ENCODE results near the gene FGF7. TPM values are rescaled to one million over a fixed set of nuclear protein-coding genes. Genes with fewer than 3 reads are reported as not detected.
A peak's percentile ranks its signal among the peaks of the same experiment; 100 is the strongest.

The FGF7 gene
- total and polyA plus RNA-seq, 2 experiments from 2014 or later, result 351 to 400 TPM

DNA sequence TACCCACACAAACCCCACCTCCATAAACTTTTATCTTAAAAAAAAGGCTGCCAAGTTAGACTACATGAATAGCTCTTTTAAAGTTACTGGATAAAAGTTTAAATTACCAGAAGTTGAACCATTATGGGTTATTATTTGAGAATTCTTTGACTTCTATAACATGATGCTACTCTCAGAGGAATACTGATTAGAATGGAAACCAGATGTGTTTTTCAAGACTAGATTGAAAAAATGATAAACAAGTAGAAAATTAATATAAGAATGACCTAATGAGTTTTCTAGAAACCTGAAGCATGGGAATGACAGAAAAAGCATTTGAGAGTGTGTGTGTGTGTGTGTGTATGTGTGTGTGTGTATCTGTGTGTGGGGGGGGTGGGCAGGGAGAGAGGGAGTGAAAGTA is 12.4 kb upstream of the FGF7 start:
- no peak overlapping the region for H3K27ac ChIP-seq
- peaks cover 13% of the 10 kb centered on the region for H3K4me1 ChIP-seq (ENCODE audit: insufficient read depth)
- no peak for DNase-seq
- H3K4me3 ChIP-seq, result no peak overlapping the region
- H3K79me2 ChIP-seq (ENCODE audit: insufficient read depth), result no peaks in the 10 kb centered on the region
- in situ Hi-C loops (cut with MboI), result loop anchor here (25.0 kb wide), 1 partner anchor 548 kb away; no protein-coding TSS in a partner anchor
- no peak overlapping the region for H2AFZ ChIP-seq
- no peaks in the 10 kb centered on the region for H3K9me3 ChIP-seq (ENCODE audit: low read depth)
- no peak for TF ChIP-seq EZH2phosphoT487 (IDR thresholded peaks at IDR 0.05; ENCODE audit: insufficient read depth, low read depth)
- no peak for TF ChIP-seq EZH2 (IDR thresholded peaks at IDR 0.05; ENCODE audit: insufficient read depth, poor library complexity, severe bottlenecking)
- H3K36me3 ChIP-seq (ENCODE audit: low read depth), result no peaks in the 10 kb centered on the region
- H3K9me2 ChIP-seq (ENCODE audit: insufficient read depth), result no peaks in the 10 kb centered on the region
- H3F3A ChIP-seq (ENCODE audit: insufficient read depth), result 0 out of 2 replicates have a peak, but pooled peaks cover 4% of the 10 kb centered on the region
- no peaks in the 10 kb centered on the region for H4K20me1 ChIP-seq (ENCODE audit: insufficient read depth)
- no peak overlapping the region for H3K4me2 ChIP-seq (ENCODE audit: unreplicated experiment)
- no peaks in the 10 kb centered on the region for H3K27me3 ChIP-seq (replicated peaks; ENCODE audit: insufficient read depth)
- no peak overlapping the region for H3K9ac ChIP-seq

DNA sequence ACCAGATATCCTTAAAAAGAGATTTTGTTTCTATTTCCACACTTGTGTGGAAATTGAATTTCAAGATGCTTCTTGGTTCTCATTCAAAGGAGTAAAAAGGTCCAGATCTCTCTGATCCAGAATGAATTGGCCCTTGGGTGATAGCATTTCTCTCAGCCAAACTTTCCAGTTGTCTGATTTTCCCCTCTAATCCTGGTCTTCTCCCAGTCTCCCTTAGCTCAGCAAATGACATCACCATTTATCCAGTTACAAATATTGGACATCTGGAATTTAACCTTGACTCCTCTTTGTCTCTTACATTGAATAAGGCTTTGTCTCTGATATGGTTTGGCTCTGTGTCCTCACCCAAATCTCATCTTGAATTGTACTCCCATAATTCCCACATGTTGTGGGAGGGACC is 10.2 kb upstream of the FGF7 start:
- H3K9me2 ChIP-seq (ENCODE audit: insufficient read depth), result no peaks in the 10 kb centered on the region
- no peak overlapping the region for H3K4me2 ChIP-seq (ENCODE audit: unreplicated experiment)
- no peak overlapping the region for H3K4me3 ChIP-seq
- H3K27ac ChIP-seq, result no peak overlapping the region
- H3F3A ChIP-seq (ENCODE audit: insufficient read depth), result 0 out of 2 replicates have a peak, but pooled peaks cover 4% of the 10 kb centered on the region
- no peaks in the 10 kb centered on the region for H3K36me3 ChIP-seq (ENCODE audit: low read depth)
- H3K4me1 ChIP-seq (ENCODE audit: insufficient read depth), result peaks cover 19% of the 10 kb centered on the region
- no peaks in the 10 kb centered on the region for H3K27me3 ChIP-seq (replicated peaks; ENCODE audit: insufficient read depth)
- DNase-seq, result no peak
- H3K9me3 ChIP-seq (ENCODE audit: low read depth), result no peaks in the 10 kb centered on the region
- H3K9ac ChIP-seq, result no peak overlapping the region
- in situ Hi-C loops (cut with MboI), result loop anchor here (25.0 kb wide), 1 partner anchor 550 kb away; no protein-coding TSS in a partner anchor
- no peak overlapping the region for H2AFZ ChIP-seq
- no peaks in the 10 kb centered on the region for H4K20me1 ChIP-seq (ENCODE audit: insufficient read depth)
- TF ChIP-seq EZH2phosphoT487 (IDR thresholded peaks at IDR 0.05; ENCODE audit: insufficient read depth, low read depth), result no peak
- TF ChIP-seq EZH2 (IDR thresholded peaks at IDR 0.05; ENCODE audit: insufficient read depth, poor library complexity, severe bottlenecking), result no peak
- H3K79me2 ChIP-seq (ENCODE audit: insufficient read depth), result no peaks in the 10 kb centered on the region

DNA sequence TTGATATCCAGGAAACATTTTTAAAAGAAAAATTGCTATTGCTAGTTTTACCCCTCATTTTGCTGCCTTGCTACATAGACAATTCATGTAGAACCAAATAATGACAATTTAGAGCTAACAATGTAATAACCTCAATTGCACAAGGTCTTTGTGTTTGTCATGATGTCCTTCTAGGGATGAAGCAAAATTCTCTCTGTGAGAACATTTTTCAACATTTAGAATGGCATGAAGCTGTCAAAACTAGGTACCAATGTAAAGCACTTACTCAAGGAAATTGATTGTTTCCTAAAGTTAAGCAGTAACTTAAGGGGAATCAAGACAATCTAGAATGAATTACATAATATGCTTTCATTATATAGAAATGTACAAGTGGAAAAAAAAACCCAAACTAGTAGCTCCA is 7.9 kb upstream of the FGF7 start:
- Histone ChIP-seq H4K20me1 (ENCODE audit: insufficient read depth) (no peaks in the 10 kb centered on the region), H3K9ac (no peak overlapping the region), H3K9me3 (ENCODE audit: low read depth) (no peaks in the 10 kb centered on the region), H3K27ac (no peak overlapping the region), H3K9me2 (ENCODE audit: insufficient read depth) (no peaks in the 10 kb centered on the region), H3K4me2 (ENCODE audit: unreplicated experiment) (peak overlapping the region; percentile 42), H3K36me3 (ENCODE audit: low read depth) (no peaks in the 10 kb centered on the region), H3K4me1 (ENCODE audit: insufficient read depth) (peaks cover 19% of the 10 kb centered on the region), H2AFZ (no peak overlapping the region), H3K79me2 (ENCODE audit: insufficient read depth) (no peaks in the 10 kb centered on the region), H3K4me3 (no peak overlapping the region), H3K27me3 (replicated peaks; ENCODE audit: insufficient read depth) (no peaks in the 10 kb centered on the region), H3F3A (ENCODE audit: insufficient read depth) (0 out of 2 replicates have a peak, but pooled peaks cover 4% of the 10 kb centered on the region)
- TF ChIP-seq EZH2phosphoT487 (IDR thresholded peaks at IDR 0.05; ENCODE audit: insufficient read depth, low read depth) (no peak), EZH2 (IDR thresholded peaks at IDR 0.05; ENCODE audit: insufficient read depth, poor library complexity, severe bottlenecking) (no peak)
- in situ Hi-C loops (cut with MboI), result loop anchor here (25.0 kb wide), 1 partner anchor 553 kb away; no protein-coding TSS in a partner anchor
- DNase-seq, result no peak

GRCh38 chr15:49415638-49416037 is 7.4 kb upstream of the FGF7 start:
- in situ Hi-C loops (cut with MboI), result loop anchor here (25.0 kb wide), 1 partner anchor 553 kb away; no protein-coding TSS in a partner anchor
- TF ChIP-seq EZH2 (IDR thresholded peaks at IDR 0.05; ENCODE audit: insufficient read depth, poor library complexity, severe bottlenecking) (no peak), EZH2phosphoT487 (IDR thresholded peaks at IDR 0.05; ENCODE audit: insufficient read depth, low read depth) (no peak)
- Histone ChIP-seq H3K4me1 (ENCODE audit: insufficient read depth) (peaks cover 16% of the 10 kb centered on the region), H3K9me2 (ENCODE audit: insufficient read depth) (no peaks in the 10 kb centered on the region), H3K9me3 (ENCODE audit: low read depth) (no peaks in the 10 kb centered on the region), H3K9ac (no peak overlapping the region), H3F3A (ENCODE audit: insufficient read depth) (0 out of 2 replicates have a peak, but pooled peaks cover 4% of the 10 kb centered on the region), H3K27ac (no peak overlapping the region), H3K27me3 (replicated peaks; ENCODE audit: insufficient read depth) (no peaks in the 10 kb centered on the region), H3K36me3 (ENCODE audit: low read depth) (no peaks in the 10 kb centered on the region), H4K20me1 (ENCODE audit: insufficient read depth) (no peaks in the 10 kb centered on the region), H3K4me3 (no peak overlapping the region), H2AFZ (no peak overlapping the region), H3K79me2 (ENCODE audit: insufficient read depth) (no peaks in the 10 kb centered on the region), H3K4me2 (ENCODE audit: unreplicated experiment) (peak overlapping the region; percentile 42)
- DNase-seq, result peak; percentile 74
- WGBS, 2 experiments (ENCODE audit: low coverage in 1 of 2, low lambda C conversion rate in 2 of 2, missing lambda C conversion rate in 2 of 2), result 59 to 72% methylated on average over 1 of the region's 1 CpG

DNA sequence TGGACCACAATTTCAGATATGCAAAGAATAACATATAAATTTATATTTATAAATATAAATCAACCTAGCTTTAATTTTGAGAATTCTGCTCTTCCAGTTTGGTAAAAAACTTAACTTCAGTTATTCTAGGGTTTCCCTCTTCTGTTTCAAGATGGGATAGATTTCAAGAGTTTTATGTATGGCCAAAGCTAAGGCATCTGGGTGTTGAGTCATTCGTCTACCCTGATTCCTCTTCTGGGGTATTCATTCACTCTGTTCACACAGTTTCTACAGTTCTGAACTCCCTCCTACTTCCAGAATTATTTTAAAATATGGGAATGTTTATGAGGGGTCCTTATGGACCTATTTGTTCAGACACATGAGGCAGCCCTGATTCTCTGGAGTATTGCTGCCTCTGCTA is 4.2 kb upstream of the FGF7 start:
- Histone ChIP-seq H3K4me3 (no peak overlapping the region), H3K4me2 (ENCODE audit: unreplicated experiment) (no peak overlapping the region), H3F3A (ENCODE audit: insufficient read depth) (peaks cover 27% of the 10 kb centered on the region), H3K36me3 (ENCODE audit: low read depth) (0 out of 2 replicates have a peak, but pooled peaks cover 4% of the 10 kb centered on the region), H3K9ac (no peak overlapping the region), H4K20me1 (ENCODE audit: insufficient read depth) (no peaks in the 10 kb centered on the region), H2AFZ (no peak overlapping the region), H3K27me3 (replicated peaks; ENCODE audit: insufficient read depth) (no peaks in the 10 kb centered on the region), H3K9me2 (ENCODE audit: insufficient read depth) (no peaks in the 10 kb centered on the region), H3K9me3 (ENCODE audit: low read depth) (no peaks in the 10 kb centered on the region), H3K4me1 (ENCODE audit: insufficient read depth) (peaks cover 32% of the 10 kb centered on the region), H3K79me2 (ENCODE audit: insufficient read depth) (peaks cover 16% of the 10 kb centered on the region), H3K27ac (no peak overlapping the region)
- in situ Hi-C loops (cut with MboI), result loop anchor here (25.0 kb wide), 1 partner anchor 557 kb away; no protein-coding TSS in a partner anchor
- 72 to 81% methylated on average over 1 of the region's 1 CpG for WGBS, 2 experiments (ENCODE audit: low coverage in 1 of 2, low lambda C conversion rate in 2 of 2, missing lambda C conversion rate in 2 of 2)
- DNase-seq, result no peak
- TF ChIP-seq EZH2phosphoT487 (IDR thresholded peaks at IDR 0.05; ENCODE audit: insufficient read depth, low read depth) (no peak), EZH2 (IDR thresholded peaks at IDR 0.05; ENCODE audit: insufficient read depth, poor library complexity, severe bottlenecking) (no peak)

Measured in GM23248 (cell line).